GM10248 (cell line): Measurements from ENCODE around the gene MYOG.

Experiments used
- CTCF ChIA-PET: fragments of 300-600 bp; sonication (Branson Sonifier 250); formaldehyde crosslinking; extraction: SDS; loops from one replicate; lab custom pipeline; 2021; ENCODE audit warnings: antibody characterized with exemption; lab: Yijun Ruan, JAX
- POLR2A ChIA-PET: fragments of 350-650 bp; sonication (Branson Sonifier 250); formaldehyde crosslinking; extraction: SDS; loops from one replicate; lab custom pipeline; 2020; ENCODE audit warnings: antibody characterized with exemption; lab: Yijun Ruan, JAX
- DNase-seq: peaks from one replicate; pipeline ENCODE4 v3.0.0; 2012; ENCODE audit errors: extremely low spot score
- TF ChIP-seq, protein P1 (sequence below): IDR thresholded peaks from 2 replicates; pipeline ENCODE4 v1.5.1; 2012; ENCODE audit warnings: mild to moderate bottlenecking, low read depth; ENCODE audit errors: extremely low read depth, missing control alignments, control extremely low read depth

Gene MYOG

DNA sequence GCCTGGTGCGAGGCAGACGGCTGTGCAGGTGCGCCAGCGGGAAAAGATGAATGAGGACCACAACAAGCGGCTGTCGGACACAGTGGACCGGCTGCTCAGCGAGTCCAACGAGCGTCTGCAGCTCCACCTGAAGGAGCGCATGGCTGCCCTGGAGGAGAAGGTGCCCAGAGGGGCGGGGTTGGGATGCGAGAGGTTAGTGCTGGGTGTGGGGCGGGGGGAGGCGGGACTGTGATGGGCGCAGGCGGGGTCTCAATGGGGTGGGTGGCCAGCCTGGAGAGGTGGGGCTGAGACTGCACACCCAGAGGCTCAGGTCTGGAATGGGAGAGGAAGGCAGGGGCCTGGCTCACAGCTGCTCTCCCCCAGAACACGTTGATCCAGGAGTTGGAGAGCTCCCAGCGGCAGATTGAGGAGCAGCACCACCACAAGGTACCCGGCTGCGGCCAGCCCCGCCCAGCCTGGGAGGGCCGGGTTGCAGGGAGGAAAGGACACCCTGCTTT lies 37.2 kb downstream of the MYOG start:
- TF ChIP-seq, protein P1, sequence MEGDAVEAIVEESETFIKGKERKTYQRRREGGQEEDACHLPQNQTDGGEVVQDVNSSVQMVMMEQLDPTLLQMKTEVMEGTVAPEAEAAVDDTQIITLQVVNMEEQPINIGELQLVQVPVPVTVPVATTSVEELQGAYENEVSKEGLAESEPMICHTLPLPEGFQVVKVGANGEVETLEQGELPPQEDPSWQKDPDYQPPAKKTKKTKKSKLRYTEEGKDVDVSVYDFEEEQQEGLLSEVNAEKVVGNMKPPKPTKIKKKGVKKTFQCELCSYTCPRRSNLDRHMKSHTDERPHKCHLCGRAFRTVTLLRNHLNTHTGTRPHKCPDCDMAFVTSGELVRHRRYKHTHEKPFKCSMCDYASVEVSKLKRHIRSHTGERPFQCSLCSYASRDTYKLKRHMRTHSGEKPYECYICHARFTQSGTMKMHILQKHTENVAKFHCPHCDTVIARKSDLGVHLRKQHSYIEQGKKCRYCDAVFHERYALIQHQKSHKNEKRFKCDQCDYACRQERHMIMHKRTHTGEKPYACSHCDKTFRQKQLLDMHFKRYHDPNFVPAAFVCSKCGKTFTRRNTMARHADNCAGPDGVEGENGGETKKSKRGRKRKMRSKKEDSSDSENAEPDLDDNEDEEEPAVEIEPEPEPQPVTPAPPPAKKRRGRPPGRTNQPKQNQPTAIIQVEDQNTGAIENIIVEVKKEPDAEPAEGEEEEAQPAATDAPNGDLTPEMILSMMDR, result no peak
- no peak for DNase-seq
- POLR2A ChIA-PET, result no interaction called here
- CTCF ChIA-PET, result interaction anchor here (9.2 kb wide), 1 partner anchor 7 kb away, joined by 77 read pairs; no protein-coding TSS in a partner anchor

DNA sequence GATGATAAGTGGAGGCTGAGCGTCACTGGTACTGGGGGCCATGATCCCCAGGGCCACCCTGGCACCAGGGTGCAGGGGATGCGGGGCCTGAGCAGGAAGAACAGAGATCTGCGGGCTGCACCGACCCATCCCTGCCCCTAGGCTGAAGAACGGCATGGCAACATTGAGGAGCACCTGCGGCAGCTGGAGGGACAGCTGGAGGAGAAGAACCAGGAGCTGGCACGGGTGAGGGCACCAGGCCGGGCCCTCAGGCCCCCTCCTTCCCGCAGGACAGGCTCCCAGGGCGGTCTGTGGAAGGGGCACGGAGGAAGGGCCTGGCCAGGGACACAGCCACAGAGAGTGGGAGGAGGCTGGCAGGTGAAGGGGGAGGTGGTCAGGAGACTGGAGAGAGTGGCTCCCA lies 37.7 kb downstream of the MYOG start:
- ChIA-PET CTCF (interaction anchor here (1.2 to 9.2 kb wide), 2 partner anchors 7 to 170 kb away, joined by 3 to 77 read pairs; no protein-coding TSS in a partner anchor), POLR2A (no interaction called here)
- no peak for DNase-seq
- TF ChIP-seq, protein P1, result no peak

DNA sequence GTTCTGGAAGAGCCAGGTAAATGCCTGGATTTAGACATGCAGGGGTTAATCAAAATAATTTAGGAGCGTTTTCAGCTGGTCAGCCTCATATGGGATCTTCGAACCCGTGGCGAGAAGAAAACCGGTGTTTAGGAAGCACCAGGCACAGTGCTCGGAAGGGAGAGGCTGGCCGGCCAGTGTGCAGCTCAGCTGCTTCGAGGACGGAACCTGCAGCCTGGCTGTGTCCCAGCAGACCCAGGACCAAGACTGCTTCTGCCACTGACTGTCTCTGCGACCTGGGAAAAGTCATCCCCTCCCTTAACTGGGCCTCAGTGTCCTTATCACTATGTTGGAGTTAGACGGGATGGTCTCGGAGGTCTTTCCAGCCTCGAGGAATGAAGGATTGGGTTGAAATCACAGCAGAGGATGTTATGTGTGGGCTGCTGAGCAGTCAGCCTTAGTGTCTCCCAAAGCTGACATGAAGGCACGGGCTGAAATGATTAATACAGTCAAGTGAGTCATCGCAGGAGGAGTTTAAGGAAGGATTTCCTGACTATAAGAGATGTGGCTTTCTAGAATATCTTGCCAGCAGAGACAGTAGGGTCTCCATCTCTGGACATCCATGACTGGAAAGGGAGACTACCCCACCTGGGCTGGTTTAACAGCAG lies 38.7 kb downstream of the MYOG start:
- POLR2A ChIA-PET, result no interaction called here
- DNase-seq, result no peak
- CTCF ChIA-PET, result interaction anchor here (0.7 to 9.2 kb wide), 5 partner anchors 6 to 221 kb away, joined by 3 to 77 read pairs (median 4); no protein-coding TSS in a partner anchor
- TF ChIP-seq, protein P1, result no peak

DNA sequence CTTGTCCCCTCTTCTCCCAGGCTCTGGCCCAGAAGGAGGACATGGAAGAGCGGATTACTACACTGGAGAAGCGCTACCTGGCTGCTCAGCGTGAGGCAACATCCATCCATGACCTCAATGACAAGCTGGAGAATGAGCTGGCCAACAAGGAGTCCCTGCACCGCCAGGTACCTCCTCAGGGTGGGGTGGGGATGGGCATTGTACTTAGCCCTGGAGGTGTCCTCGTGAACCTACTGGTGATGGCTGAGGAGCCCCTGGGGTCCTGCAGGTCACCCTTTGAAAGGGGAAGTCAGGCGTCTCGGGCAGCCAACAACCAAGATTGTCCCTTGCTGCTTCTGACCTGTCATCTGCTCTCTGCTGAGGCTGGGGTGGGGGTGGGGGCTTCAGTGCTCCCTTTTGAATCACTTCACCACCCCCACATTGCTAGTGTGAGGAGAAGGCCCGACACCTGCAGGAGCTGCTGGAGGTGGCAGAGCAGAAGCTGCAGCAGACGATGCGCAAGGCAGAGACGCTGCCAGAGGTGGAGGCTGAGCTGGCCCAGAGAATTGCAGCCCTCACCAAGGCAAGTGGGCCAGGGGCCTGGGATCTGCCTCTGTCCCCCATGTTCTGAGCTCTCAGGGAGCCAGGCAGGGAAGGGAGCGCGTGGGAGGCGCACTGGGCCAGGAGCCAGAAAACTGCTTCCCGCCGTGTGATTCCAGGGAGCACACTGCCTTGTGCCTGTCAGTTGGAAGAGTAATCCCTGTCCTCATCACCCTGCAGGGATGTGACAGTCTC lies 39.8 kb downstream of the MYOG start:
- POLR2A ChIA-PET, result no interaction called here
- DNase-seq, result no peak
- CTCF ChIA-PET, result interaction anchor here (0.8 to 2.2 kb wide), 3 partner anchors 10 to 222 kb away, joined by 3 to 6 read pairs (median 4); no protein-coding TSS in a partner anchor
- TF ChIP-seq, protein P1, result no peak

DNA sequence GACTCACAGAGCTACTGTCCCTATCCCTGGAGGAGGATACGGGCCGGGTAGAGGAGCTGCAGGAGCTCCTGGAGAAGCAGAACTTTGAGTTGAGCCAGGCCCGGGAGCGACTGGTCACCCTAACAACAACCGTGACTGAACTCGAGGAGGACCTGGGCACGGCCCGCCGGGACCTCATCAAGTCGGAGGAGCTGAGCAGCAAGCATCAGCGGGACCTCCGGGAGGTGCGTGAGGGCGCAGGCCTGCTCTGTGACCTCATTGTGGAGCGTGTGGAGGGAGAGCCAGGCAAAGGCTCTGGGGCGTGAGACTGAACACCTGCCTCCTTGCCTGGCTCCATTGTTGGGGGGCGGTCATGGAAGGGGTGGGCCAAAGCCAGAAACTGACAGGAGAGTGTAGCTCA lies 40.5 kb downstream of the MYOG start:
- DNase-seq, result no peak
- ChIA-PET CTCF (interaction anchor here (0.6 to 2.2 kb wide), 4 partner anchors 9 to 222 kb away, joined by 3 to 6 read pairs (median 4); no protein-coding TSS in a partner anchor), POLR2A (no interaction called here)
- TF ChIP-seq, protein P1, result no peak

DNA sequence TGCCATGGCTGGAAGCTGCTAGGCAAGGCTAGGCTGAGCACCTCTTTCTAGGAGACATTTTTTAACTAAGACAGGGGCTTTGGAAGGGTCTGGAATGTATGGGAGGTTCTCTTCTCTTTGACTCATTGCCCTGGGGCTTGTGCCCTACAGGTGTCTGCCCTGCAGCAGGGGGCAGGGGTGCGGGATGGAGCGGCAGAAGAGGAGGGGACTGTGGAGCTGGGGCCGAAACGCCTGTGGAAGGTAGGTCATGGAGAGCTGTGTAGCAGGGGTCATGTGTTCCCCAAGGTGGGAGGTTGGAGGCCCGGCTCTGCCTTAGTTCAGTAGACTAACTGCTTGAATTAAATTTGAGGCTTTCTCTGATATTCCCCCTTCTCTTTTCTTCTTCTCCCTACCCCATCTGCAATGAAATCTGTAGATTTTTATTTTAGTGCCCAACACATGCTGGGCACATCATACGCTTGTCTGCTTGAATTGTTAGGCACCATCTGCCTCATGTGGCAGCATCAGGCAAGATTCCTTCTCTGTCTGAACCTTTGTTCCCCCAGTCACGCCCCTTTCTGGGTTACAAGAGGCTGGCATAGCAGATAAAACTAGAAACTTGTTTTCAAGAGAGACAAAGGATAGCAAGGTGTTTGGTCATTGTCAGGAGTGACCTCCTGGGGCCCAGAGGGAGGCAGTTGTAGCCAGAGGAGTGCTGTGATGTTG lies 41.1 kb downstream of the MYOG start:
- POLR2A ChIA-PET, result no interaction called here
- TF ChIP-seq, protein P1, result no peak
- no peak for DNase-seq
- CTCF ChIA-PET, result interaction anchor here (0.6 kb wide), 1 partner anchor 96 kb away, joined by 3 read pairs; no protein-coding TSS in a partner anchor
